ENCODE results near the gene SLC44A4.

SLC44A4 gene

DNA sequence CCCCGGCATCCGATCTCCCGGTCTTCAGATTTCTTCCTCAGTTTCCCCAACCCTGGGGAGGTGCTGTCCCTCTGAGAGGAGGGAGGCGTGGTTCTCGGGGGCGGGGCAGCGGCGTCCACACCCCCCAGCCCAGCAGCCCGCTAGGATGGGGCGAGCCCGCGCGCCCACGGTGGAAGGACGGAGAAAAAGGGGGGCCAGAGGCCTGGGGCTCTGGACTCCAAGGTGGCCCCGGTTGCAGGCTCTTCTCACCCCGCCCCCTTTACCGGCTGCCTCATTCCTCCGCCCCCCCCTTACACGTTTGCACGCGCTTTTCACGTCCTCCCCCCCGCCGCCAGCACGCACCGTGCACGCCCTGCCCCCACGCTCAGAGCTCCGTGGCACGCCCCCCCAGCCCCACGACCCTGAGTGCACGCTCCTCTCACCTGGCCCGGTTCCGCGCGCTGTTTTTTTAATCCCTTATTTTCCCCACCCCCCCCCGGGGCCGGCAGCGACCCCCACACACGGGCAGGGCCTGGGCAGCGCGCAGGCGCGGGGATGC lies 22.7 kb upstream of the SLC44A4 start:
- peak; percentile 81 for DNase-seq (ENCODE audit: low spot score)

GRCh38 chr6:31900917-31901414 lies 22.2 kb upstream of the SLC44A4 start:
- DNase-seq (ENCODE audit: low spot score), result no peak

GRCh38 chr6:31899882-31900722 lies 21.3 kb upstream of the SLC44A4 start:
- no peak for DNase-seq (ENCODE audit: low spot score)

DNA sequence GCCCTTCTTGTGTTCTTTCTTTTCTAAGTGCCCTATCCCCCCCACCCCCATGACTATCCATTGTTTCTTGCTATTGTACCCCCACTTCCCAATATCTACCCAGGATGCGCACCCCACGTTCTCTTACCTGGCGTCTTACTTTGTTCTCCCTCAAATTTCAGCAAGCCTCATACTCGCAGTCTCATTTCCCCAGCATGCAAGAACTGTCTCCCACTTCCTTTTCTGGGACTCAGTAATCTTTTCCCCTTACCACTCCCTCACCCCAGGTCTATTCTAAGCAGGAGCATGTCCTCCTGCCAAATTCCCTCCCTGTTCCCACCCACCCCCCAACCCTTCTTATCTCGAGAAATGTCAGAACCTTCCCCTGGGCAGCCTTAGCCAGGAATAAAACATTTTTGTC lies 20.4 kb upstream of the SLC44A4 start:
- DNase-seq (ENCODE audit: low spot score), result no peak

- DNase-seq (ENCODE audit: low spot score), result no peak
Measured at GRCh38 chr6:31898383-31899011, 19.7 kb upstream of the SLC44A4 start.

DNA sequence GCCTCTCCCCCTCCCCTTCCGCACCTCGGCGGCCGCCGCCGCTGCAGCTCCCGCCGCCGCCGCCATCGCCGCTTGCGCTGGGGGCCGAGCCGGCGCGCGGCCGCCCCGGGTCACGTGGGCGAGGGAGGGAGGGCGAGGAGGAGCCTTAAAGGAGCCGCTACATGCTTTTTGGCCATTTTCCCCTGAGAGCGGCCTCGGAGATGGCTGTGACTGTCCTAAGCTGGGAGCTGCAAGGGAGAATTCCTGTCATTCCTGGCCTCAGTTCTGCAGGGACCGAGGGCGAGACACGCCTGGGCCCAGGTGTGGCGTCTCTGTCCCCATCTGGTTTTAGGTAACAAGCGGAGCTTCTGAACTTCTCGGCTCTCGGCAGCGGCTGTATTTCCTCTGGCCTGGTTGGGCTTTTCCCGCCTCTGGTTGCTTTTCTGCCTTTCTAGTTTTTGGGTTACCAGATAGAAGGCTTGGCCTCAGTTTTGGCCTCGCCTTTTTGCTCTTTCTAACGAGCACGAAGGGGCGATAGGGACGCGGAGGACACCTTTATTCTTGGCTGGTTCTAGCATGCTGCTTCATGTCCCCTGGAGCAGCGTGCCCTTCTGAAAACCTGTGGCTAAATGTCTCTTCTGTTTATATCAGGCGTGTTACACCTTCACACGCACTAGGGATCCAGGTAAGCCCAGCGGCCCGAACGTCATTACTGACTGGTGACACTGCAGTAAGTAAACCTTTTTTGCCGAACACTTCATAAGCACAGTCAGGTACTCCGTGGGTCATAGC lies 19.0 kb upstream of the SLC44A4 start, which contains the start of gene EHMT2:
EHMT2 (minus strand) TSS at position 87 of the 771 bp plus-strand sequence; CDS start at position 66, 21 bp downstream.
- DNase-seq (ENCODE audit: low spot score), result peak; percentile 96

- peak; percentile 51 for DNase-seq (ENCODE audit: low spot score)
Measured at GRCh38 chr6:31896856-31897611, 18.2 kb upstream of the SLC44A4 start.

- no peak for DNase-seq (ENCODE audit: low spot score)
Measured at GRCh38 chr6:31896493-31896855, 17.7 kb upstream of the SLC44A4 start.

DNA sequence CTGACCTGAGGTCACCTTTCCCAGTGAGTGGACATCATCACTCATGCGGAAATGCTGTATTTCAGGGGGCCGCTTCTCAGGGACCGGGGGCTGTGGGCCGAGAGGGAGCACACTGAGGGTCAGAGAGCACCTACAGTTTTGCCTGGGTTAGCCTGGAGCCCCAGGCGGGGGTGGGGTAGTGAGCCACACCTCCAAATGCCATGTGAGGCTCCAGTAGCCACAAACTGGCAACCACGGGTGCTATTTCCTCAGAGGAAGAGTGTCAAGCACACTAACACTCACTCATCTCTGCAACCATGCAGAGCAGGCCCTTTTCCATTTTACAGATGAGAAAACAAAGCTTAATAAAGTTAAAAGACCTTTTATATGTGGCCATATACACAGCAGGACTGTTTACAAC lies 14.0 kb upstream of the SLC44A4 start:
- no peak for DNase-seq (ENCODE audit: low spot score)

GRCh38 chr6:31889331-31889972 lies 10.7 kb upstream of the SLC44A4 start:
- no peak for DNase-seq (ENCODE audit: low spot score)

GRCh38 chr6:31888276-31889258 lies 9.8 kb upstream of the SLC44A4 start:
- DNase-seq (ENCODE audit: low spot score), result peak; percentile 65

DNA sequence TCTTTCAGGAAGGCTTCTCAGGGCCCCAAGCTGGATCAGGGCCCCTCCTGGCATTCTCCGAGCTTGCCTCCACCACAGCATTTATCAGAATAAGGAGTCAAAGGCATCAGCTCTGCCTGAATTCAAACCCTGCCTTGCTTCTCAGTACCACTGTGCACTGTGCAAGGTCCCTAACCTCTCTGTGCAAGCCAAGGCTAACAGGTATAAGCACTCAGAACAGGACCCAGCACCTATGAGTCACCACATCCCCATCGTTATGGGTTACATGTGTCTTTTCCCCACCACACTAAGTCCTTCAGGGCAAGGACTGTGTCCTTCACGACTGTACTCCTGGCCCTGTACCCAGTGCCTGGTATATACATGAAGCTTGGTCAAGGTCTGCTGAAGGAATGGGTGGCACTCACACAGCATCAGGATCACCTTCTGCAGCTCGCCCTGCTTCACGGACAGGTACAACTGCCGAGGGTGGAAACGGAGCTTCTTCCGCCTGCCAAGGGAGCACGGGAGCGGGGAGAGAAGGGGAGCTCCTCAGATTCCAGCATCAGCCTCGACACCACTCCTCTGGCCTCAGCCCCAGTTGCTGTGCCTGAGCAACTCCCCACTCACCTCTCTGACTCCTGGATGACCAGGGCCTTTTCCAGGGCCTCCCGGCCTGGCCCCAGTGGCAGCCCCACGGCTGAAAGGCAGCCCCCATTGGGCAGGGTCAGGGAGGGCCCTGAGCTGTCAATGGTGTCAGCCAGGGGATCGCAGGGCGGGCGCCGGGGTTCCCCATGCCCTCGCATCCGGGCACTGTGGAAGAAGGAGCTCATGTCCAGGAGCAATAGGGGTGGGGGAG lies 8.6 kb upstream of the SLC44A4 start:
- no peak for DNase-seq (ENCODE audit: low spot score)

DNA sequence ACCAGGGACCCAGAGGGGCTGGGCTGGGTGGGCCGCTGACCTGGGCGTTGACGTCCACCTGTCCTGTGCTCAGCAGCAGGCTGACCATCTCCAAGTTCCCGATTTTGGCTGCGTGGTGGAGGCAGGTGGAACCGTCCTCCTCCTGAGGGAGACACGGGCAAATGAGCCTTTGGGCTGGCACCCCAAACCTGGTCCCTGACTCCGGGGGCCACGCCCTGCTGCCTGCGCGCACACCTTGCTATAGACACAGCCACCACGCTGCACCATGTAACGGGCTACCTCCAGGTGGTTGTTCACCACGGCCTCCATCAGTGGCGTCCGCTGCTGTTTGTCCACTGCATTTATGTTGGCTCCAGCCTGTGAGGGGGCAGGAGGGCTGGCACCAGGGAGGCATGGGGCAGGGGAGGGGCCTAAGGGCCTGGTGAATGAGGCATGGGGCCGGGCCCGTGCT lies 7.8 kb upstream of the SLC44A4 start:
- no peak for DNase-seq (ENCODE audit: low spot score)

- DNase-seq (ENCODE audit: low spot score), result no peak
Measured at GRCh38 chr6:31884528-31885035, 5.8 kb upstream of the SLC44A4 start.

GRCh38 chr6:31883676-31884075 lies 4.9 kb upstream of the SLC44A4 start:
- DNase-seq (ENCODE audit: low spot score), result no peak

- no peak for DNase-seq (ENCODE audit: low spot score)
Measured at GRCh38 chr6:31882344-31882743, 3.5 kb upstream of the SLC44A4 start.

GRCh38 chr6:31881136-31881859 lies 2.5 kb upstream of the SLC44A4 start:
- DNase-seq (ENCODE audit: low spot score), result no peak

- no peak for DNase-seq (ENCODE audit: low spot score)
Measured at GRCh38 chr6:31880616-31881015, 1.8 kb upstream of the SLC44A4 start.
